ENCODE measurements around the gene AFF4.

AFF4 gene

GRCh38 chr5:132849347-132849746 is 114.1 kb downstream of the AFF4 start:
- peak overlapping the region; percentile 57 for H3K27ac ChIP-seq
- no peak for TF ChIP-seq CTCF (conservative IDR thresholded peaks at IDR 0.05)

- TF ChIP-seq CTCF (conservative IDR thresholded peaks at IDR 0.05): no peak
Observed at GRCh38 chr5:132848270-132848669, 115.2 kb downstream of the AFF4 start.

GRCh38 chr5:132841305-132841704 is 122.1 kb downstream of the AFF4 start:
- H3K27ac ChIP-seq: peak overlapping the region; percentile 98
- TF ChIP-seq CTCF (conservative IDR thresholded peaks at IDR 0.05): no peak

More at GRCh38 chr5:132848270-132848669, 115.2 kb downstream of the AFF4 start:
- H3K27ac ChIP-seq: peak overlapping the region; percentile 57

DNA sequence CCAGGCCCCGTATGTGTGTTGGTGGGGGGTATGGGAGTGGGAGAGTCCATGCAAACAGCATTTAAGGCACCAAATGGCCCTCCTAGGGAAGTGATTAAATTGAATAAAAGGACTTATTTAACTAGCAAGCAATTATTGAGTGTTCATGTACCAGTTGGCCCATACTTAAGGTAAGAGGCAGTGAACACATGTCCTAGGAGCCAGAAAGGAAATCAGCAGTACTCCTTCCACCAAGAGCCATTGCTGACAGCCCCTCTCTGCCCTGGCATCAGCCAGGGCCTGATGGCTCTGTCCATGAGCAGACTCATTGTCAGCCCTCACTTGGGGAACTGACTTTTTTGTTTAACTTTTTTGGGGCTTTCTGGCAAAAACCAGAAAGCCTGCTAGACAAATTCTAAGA is 122.5 kb downstream of the AFF4 start:
- peak overlapping the region; percentile 98 for H3K27ac ChIP-seq
- no peak for TF ChIP-seq CTCF (conservative IDR thresholded peaks at IDR 0.05)

GRCh38 chr5:132840313-132840712 is 123.1 kb downstream of the AFF4 start:
- no peak for TF ChIP-seq CTCF (conservative IDR thresholded peaks at IDR 0.05)
- H3K27ac ChIP-seq: peak overlapping the region; percentile 98

DNA sequence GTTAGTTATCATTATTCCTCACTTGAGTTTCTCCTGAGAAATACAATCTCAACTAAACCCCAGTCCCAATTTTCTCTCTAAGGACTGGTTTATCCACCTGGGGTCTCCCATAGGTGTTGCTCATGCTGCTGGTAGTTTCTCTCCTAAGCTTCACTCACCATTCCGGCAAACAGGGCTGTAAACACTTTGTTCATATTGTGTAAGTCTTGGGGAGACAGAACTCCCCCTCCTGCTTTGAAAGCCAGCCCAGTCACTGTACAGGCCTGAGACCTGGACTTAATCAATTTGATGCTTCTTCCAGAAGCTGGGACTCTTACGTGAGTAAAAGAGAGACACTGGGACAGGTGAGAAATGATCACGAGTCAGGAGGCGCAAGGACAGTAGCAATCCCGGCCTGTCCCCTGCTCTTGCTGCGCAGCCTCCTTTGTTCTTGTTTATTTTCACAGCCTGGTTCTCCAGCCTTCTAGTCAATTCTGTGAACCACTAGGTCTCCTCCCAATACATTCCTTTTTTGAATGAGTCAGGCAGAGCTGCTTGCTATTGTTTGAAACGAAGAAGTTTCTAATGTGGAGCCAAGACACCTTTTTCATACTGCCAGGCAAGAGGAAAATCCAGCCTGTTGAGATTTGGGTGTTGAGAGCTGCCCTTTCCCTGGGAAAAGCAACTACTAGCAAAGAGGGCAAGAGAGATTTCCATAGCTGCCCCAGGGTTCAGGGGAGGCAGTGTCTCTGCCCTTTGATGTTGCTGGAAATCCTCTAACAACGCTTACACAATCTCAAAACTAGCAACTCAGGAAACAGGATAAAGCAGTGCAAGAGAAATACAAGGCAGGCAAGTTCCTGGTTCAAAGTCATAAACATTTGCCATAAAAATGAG is 123.8 kb downstream of the AFF4 start:
- H3K27ac ChIP-seq: peak overlapping the region; percentile 98
- TF ChIP-seq CTCF (conservative IDR thresholded peaks at IDR 0.05): no peak

DNA sequence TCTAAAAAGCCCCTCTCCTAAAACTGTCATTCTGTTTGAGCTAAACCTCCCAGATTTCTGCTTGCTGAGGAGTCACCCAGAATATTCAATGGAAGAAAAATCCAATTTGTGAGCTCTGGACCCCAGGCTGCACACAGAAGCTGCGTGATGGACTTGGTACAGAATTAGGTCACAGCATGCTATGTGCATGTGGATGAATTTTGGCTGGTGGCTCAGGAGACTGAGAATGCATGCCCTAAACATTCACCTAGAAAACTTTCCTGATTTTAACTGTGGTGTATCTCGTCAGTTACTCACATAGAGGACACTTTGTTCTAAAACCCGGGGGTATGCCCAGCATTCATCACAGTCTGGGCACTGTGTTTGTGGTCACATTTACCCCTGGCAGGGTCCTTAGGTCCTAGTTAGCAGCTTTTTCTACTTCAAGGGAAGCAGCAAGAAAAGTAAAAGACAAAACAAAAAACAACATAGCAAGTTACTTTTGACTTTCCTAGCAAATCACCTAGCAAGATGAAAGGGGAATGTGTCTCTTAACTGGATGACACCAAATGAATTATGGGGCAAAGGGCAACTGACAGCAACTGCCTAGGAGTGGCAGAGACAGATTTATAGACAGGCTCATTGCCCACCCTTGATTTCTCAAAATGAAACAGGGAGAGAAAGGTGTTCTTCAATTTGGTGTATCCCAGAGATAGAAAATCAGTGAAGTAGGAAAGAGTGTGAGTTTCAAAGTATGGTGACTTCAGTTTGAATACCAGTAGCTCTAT is 124.7 kb downstream of the AFF4 start:
- H3K27ac ChIP-seq: peak overlapping the region; percentile 98

More for the DNA sequence above, 124.7 kb downstream of the AFF4 start:
- TF ChIP-seq CTCF (conservative IDR thresholded peaks at IDR 0.05): no peak
